ENCODE data around the gene C1orf116.

Gene C1orf116

DNA sequence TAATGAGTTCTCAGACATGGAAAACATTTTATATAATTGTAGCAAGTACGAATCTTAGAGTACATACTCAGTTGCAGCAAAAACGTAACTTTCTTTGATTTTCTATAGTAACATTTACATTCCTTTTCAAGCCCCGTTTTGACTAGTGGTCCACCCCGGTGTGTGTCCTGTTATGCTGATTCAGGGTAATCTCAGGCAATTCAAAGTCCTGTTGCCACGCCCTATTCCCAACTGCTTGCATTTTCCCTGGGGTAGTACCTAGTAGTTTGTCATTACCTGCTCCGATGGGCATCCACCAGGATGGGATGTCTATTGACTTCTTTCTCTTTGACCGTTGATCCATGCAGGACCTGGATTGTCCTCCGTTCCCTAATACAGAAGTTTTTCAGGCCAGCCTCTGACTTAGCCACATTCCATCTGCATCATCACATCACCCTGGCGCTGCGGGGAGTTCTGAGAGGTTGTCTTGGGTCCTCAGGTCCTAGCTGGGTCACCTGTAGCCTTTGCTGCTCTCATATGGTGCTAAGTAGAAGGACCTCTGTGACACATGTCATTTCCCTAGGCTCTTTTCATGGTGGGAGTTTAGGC lies 47.3 kb downstream of the C1orf116 start:
- DNase-seq: no peak

DNA sequence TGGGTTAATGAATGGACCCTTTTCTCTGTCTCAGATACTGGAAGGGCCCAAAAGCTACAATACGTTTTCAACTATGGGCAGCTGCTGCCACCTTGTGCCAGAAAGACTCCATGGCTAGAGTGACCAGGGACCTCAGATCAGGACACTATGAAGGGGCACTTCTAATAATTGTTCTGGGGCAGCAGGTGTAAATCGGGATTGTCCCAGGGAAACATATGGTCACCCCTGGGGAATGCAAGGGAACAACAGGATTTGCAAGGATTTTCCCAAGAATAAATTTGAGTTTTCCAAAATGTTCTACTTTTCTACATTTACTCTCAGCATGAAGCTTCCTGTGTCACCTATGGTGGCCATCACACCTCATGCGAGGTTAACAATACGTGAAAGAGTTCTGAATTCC lies 50.3 kb downstream of the C1orf116 start:
- DNase-seq: peak; percentile 30

DNA sequence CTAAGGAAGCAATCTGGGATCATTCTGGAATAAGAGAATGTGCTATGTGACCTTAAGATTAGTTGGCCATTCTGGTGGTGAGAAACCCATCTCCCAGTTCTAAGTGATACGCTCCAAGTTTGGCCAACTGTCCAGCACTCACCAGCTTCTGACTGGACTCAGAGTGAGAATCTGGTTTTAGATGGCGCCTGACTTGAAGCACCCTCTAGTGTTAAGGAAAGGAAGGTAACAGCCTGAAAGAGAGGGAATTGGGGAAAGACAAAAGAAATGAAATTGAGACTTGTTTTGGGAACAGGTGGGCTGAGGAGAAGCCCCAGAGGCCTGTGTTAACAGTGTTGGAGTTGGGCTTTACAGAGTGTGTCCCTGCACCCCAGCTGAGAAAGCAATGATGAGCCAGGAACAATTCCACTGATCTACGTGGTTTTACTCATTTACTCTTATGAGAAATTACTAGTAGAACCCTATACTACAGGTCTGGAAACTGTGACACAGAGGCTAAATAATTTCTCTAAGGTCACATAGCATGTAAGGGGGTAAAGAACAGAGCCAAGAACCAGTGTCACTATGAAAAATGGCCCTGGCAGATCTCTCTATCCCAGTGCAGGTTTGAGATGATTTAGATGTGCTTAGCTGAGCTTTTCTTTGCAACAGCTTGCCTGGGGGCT lies 53.0 kb downstream of the C1orf116 start:
- no peak for DNase-seq

DNA sequence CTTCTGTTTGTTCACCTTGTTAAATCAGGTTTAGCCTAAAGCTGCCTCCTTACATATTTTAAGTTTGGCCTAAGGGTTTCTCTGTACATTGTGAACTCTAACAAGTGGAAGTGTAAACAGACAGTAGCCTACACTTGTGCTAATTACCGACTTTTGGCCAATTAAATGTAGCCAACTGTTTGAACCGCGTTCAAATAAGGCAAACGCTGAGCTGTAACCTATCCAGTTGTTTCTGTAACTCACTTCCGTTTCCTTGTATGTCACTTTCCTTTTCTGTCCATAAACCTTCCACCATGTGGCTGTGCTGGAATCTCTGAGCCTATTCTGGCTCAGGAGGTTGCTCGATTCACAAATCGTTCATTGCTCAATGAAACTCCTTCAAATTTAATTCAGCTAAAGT lies 54.3 kb downstream of the C1orf116 start:
- no peak for DNase-seq

DNA sequence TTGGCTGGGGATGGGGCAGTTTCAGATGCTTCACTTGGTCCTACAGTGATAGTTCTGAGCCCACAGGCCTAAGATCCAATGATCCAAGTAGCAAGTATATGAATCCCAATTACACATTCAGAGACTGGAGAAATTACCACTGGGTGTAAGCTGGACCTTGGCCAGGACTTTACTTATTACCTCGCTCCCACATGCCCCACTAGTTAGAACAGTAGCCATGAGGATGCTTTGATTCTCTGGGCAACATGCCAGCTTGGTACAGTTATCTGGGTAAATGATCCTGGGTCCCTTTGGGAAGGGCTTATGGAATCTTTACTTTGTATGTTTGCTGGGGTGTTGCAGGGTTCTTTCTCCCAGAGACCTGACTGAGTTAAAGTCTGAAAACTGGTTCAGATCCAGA lies 57.2 kb downstream of the C1orf116 start:
- DNase-seq: no peak

DNA sequence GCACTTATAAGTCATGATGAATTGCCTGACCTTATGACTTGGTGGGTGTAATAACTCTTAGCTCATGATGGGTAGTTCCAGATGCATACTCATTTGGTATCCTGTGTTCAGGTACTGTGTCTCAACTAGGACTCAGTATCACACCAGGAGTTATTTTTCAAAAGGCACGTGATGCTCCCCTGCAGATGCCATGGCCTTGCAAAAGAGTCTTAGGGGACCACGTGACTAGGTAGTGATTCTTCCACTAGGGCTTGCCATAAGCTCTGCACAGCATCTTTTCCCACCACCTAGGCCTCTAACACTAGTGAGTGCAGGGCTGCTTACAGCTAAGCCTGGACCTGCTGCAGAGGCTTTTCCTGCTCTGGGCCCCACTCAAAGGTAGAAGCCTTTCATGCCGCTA lies 58.4 kb downstream of the C1orf116 start:
- no peak for DNase-seq

DNA sequence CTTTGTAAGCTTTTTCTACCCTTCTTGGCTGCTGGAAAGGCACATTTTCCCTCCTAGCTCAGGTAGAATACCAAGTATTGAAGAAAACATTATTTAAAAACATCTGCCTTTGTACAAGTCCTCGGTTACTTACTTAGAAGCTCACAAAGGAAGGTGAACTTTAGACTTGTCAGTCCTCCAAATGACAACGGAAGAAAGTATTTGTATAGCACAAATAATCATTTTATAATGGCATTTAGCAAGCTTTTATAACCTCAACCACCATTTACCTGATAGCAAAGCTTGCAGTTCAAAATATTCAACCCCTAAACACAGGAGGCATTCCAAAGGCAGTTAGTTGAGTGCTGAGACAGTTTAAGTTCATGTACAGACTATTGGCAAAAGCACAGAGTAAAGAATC lies 59.8 kb downstream of the C1orf116 start:
- no peak for DNase-seq

DNA sequence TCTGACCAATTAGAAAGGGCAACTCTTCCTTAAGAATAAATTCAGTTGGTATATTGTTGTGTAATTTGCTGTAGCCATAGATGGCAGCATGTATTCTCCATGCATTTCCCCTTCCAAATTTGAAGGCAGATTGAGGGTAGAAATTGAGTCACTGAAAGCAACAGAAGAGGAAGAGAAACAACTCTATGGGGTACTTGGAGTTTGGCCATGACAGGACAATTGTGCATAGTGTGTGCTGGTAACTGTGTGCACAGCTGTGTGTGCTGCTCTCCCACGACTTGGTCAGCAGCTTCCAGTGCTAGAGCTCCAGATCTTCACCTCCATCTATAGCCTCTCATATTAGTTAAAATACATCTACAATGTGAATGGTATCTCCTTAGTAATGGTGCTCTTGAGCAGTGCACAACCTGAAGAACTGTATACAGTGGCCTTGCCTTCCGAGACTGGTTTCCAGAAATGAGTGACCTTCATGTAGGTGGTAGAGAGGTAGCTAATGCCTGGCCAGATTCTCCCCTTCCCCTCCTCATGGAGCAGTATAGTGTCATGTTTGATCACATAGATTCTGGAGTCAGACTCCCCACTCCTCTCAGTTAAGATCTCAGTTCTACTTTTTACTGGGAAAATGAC lies 61.4 kb downstream of the C1orf116 start:
- no peak for DNase-seq

DNA sequence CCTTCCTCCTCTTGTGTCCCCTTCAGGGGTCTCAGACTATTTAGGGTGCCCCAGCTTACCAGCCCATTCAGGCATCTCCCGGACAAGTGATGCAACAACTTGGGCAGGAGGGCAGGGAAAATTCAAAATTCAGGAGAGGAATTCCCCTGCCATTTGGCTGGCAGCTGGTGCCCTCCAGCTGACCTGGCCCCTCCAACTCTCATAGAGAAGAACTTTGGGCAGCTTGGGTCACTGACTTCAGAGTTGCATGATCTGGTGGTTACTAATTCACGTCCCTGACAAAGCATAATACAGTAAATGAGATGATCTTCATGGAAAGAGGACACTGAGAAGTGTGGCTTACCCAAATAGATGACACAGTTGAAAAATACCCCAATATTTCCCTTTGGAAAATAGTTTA lies 62.1 kb downstream of the C1orf116 start, which contains the start of gene FCAMR:
TSS of gene FCAMR (minus strand) at position 15 of the 400 bp plus-strand sequence. CDS start 335 bp downstream, outside the sequence.
- no peak for DNase-seq

DNA sequence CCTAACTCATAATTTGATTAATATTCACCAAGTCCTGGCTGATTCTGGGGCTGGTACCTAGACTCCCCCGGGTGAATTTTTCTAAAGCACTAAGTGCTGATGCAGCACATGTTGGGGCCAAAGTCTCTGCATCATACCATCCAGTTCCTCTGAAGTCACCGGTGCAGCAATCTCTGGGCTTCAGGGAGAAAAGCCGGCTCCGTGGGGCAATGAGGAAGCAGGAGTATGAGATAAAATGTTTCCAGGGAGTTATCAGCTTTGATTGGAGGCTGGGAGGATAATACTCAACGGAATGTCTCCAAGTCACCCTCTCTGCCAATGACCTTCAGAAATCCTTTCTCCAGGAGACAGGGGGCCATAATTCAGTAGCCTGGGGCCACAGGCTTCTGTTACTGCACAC lies 63.5 kb downstream of the C1orf116 start:
- DNase-seq: no peak

All from stimulated activated naive CD4-positive, alpha-beta T cell treated with Interleukin-2 at 50 U/mL for 16 hours (primary cell).